Activated effector memory CD4-positive, alpha-beta T cell treated with anti-CD3 and anti-CD28 coated beads, Interleukin-2, amount 50 U/mL, for 16 hours (primary cell): ENCODE data around the gene B3GLCT.

Experiments
- DNase-seq: peaks from one replicate; pipeline ENCODE4 v3.0.0-alpha.2; 2020

The B3GLCT gene

DNA sequence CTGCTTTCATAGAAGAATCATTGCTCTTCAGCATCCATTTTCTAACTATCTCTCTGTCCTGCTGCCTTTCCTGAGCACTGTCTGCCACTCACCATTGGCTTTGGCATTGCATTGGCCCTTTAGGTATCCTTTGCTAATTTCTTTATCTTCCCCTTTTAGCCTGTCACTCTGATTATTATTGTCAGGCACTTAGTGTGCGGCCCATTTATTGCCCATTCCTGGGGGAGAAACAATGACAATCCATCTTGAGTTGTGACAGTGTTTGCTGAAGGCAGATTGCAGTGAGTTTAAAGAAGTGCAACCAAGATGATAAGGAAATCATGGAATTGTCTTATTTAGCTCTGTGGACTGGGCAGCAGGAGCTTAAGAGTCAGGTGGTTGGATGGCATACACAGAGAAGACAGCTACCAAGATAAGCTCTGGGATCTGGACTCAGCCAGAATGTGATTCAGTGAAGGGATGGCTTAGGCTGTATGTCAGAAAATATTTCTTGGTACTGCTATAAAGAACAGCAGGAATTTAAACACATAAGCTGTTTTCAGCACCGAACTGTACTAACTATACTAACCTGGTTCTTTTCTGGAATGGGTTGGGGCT is 25.3 kb downstream of the B3GLCT start:
- no peak for DNase-seq

DNA sequence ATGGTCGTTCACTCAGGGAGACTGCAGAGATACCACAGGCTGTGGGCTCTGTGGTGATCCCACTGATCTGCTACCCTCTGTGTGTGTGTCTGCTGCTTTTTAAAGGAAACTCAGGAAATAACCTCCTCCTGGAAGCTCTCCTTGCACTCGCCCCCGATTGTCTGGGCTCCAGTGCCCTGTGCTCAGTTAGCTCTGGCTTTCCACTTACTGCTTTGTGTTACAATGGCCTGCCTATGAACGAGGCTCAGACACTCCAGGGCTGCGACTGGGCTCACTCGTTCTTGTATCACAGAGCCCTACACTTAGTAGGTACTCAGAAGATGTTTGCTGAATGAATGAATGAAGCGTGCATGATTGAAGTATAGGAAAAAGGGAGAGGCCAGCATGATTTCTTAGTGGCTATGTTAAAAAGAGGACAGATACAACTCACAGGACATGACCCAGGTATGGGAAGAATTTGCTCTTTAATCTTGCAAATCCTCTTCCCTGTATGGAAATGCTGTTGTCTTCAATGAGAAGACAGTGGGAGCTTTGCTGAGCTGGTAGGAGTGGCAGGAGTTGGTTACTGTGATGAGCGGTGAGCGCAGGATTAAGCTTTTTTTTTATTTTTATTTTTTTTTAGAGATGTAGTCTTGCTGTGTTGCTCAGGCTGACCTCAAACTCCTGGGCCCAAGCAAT is 26.4 kb downstream of the B3GLCT start:
- DNase-seq = no peak

DNA sequence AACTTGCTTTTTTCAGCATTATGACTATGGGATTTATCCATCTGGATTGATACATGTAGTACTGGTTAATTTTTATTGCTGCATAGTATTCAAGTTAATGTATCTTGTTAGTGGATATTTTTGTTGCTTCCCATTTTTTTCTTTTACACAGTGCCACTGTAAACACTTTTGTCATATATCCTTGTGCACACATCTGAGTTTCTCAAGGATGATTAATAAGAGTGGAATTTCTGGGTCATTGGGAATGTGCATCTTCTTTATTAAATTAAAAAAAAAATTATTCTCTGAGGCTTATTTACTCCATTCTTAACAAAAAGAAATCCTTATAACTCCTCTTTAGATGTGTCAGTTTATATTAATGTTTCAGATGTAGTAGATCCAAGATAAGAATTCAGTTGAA is 27.3 kb downstream of the B3GLCT start:
- no peak for DNase-seq

DNA sequence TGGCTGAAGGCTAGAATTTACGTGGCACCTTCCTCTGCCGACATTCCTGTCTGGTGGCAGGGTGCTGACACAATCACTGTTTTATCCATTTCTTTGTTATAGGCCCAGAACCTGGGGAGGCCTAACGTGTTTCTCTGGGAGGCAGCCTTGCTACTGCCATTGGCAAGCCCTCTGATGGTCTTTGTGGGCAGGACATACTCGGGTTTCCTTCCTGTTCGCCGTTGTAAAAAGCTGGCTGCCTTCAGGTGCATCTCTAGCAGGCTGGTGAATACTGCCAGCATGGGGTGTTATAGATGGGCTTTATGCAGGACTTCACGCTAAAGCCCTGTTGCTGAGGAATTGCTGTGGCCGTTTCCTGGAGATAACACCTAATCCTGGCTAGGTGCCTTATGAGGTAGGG is 28.1 kb downstream of the B3GLCT start:
- no peak for DNase-seq

DNA sequence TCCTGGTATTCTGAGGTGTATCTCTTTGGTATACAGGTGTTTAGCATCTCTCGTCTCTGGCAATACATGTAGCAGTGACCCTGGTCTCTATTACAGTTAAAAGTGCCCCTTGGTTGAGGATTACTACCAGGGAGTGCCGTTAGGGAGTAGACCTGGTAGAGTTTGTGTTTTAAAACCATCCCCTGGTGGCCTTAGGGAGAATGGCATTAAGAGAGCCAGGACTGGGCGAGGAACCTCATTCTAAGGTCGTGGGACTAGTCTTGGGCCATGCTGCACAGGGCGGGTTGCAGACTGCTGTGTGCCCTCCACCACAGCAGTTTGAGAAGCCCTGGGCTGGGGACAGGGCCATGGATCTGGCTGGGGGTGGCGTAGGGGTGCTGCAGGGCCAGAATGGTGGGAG is 35.0 kb downstream of the B3GLCT start:
- DNase-seq = no peak

DNA sequence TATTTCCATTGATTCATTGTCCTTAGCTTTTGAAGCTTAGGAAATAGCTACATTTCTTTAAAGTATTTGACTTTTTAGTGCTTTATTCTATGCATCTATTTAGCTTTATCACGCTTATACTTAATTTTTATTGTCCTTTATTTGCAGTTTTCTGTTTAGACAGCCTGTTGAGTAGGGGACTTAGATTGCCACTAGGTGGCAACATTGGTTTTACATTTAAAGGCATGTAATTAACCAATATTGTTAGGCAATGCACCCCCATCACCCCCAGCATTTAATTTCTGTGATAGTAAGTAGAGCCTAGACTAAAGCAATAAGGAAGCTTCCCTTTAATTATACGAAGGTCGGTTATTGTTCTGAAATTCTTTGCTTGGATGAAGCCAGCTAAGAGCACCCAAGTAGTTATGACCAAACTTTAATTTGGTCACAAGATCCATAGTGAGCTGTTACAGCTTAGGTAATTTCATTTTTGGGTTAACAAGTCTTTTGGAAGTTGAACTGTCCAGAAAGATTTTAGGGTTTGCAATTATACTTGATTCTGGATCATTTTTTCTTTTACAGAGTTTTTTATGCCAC is 36.5 kb downstream of the B3GLCT start:
- no peak for DNase-seq

DNA sequence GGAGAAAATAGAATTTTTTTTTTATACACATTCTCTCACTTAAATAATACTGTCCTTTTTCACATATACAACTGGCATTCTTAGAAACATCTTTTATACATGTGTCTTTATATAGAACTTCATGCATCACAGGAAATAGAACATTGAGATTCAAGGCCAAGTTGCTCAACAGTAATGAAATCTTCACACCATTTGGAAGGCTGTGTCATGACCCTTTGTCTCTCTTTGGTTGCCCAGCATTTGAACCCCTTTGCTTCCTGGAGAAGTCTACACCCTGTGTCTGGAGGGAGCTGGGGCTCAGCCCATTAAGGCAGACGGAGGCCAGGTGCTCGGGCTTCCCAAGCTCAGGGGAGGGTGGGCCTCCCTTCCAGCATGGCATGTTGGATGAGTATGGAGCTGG is 41.1 kb downstream of the B3GLCT start:
- no peak for DNase-seq

DNA sequence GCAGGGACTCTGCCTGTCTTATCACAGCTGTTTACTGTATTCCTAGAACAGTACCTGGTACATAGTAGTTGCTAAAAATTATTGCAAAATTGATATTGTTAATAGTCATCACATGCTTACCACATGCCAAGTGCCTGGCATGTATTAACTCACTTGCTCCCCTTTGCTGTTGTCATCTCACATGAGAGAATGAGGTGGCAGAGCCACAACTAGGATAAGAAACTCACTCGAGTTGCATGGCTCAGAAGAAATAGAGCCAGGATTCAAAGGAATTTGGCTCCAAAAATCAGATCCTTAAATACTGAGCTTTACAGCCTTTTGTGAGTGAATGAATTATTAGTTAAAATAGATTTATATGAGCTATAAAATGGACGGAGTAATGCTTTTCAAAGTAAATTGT is 42.6 kb downstream of the B3GLCT start:
- no peak for DNase-seq

DNA sequence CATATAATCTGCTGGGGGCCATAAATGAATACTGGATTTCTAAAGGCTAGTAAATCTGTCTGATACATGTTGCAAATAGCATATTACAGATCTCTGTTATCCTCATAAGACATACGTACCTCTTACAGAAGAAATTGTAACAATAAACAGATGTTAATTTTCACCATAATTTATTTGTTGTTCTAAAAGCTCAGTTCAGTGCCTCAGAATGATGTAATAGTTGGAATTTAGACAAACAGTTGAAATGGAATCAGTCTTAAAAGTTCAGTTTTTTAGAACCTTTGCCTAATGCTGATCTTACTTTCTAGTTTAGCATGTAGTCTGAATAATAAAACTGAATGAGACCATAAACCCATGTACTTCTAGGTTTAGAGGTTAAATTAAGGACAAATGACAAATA is 43.1 kb downstream of the B3GLCT start:
- DNase-seq = no peak

DNA sequence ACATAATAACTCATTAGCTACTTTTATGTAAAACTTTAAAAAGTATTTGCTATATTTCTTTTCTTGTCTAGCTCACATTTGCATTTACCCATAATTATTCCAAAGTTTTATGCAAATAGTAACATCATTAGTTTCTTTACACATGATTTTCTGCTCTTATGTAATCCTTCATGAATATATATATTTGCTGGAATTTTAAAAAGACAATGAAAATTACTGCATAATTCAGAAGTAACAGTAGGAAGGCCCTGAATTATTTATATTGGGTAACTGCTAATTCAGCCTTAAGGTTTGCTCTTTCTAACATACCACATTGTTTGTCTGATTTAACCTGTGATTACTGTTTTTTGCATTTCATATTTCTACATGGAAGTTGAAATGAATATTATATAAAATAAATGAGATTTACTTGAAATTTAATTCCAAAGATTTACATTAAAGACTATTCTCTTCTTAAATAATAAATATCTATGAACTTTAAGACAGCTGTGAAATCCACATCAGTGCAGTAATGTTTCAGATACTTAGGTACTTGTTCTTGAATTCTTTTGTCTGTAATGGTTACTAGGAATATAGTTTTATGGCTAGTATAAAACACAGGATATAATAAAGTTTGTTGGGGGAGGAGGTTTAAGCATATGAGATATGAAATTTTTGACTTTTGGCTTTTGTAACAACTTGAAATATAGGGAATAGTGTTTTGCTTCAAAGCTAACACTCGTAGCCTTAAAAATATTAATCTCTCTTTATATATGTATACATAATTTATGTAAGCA is 46.0 kb downstream of the B3GLCT start:
- DNase-seq = no peak

DNA sequence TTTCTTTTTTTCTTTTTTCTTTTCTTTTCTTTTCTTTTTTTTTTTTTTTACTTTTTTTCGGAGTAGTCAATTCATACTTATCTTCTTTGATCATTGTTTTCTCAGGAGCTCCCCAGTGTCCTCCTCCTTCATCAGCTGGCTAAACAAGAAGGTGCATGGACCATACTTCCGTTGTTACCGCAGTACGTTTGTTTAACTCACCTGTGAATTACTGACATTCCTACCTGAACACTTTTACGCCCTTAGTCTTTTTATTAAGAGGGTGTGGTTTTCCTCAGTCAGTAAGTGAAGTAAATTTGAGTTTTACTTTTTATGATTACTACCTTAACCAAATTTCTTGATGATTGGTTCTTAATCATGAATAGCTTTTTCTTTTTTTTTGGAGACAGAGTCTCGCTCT is 47.1 kb downstream of the B3GLCT start:
- DNase-seq = no peak

DNA sequence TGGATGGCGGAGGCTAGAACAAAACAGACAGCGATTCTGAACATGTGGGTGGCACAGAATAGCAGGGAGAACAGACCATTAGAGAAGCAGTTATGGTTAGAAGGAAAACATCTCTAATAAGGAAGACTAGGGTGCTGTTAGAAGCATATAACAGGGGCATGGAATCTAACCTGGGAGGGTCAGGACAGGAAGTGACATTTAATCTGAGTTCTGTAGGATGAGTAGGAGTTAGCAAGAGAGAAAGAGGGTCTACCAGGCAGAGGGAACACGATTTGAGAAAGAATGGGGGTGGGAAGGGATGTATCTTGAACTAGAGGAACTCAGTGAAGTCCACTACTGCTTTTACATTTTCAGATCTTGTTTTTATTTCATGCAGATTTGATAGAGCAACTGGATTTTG is 48.6 kb downstream of the B3GLCT start:
- no peak for DNase-seq

DNA sequence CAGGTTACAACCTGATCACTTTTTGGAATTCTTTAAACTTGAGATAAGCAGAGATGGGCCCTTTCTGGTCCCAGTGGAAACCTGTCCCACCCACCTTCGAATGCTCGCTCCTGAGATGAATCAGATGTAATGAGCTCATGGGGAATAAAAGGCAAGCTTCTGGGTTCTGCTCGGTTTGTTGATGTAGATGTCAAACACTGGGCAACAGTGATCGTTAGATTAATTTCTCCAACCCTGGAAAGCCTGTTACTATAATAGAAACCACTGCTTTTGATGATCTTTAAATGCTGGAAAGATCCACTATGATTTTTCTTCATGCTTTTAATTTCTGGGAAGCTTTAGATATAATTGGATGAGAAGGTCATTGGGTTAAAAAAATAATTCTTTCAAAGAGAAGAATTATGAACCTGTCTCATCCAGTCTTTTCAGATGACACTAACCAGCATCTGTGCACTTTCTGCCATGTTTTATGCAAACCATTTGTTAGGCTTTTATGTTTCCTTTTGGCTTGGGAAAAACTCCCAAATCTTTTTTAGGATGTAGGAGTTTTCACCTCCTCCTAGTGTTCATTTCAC is 49.3 kb downstream of the B3GLCT start:
- no peak for DNase-seq

DNA sequence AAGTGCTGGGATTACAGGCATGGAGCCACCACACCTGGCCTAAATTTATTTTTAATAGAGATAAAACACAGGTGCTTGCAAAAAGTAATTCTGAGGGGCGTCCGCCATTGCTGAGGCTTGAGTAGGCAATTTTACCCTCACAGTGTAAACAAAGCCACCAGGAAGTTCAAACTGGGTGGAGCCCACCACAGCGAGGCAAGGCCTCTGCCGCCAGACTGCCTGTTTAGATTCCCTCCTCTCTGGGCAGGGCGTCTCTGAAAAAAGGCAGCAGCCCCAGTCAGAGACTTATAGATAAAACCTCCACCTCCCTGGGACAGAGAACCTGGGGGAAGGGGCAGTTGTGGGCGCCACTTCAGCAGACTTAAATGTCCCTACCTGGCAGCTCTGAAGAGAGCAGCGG is 50.7 kb downstream of the B3GLCT start:
- DNase-seq = no peak

DNA sequence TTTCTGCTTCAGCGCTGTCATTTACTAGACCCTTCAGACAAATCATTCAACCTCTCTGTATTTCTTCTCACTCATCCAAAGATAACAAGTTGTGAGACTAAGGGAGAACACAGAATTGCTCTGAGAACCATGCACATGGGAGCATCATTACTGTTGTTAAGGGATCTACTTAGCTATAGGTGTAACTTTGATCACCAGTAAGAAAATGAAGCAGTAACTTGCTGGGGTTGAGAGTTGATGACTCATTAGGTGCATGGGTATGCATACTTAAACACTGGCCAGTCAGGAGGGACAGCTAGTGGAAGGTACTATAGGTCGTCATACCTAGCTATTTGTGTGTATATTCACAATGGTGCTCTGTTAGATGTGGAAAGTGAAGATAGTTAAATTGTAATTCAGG is 61.5 kb downstream of the B3GLCT start:
- DNase-seq = no peak

DNA sequence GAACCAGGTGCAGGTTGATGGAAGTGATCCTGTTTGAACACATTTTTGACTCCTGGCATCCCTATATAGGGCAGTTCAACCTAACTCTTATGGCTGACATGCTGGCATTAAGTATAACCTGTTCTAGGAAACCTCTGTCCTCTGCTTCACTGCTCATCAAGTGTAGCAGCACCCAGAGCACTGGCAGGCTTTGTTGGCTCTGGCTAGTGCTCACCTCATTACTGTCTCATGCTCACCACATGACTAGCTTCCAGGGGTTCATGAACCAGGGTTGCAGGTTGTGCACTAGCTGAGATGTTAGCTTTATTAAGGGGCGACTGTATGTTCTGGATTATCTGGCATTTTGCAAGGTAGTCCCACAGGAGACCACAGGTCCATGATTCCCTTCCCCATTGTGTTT is 63.6 kb downstream of the B3GLCT start:
- no peak for DNase-seq

DNA sequence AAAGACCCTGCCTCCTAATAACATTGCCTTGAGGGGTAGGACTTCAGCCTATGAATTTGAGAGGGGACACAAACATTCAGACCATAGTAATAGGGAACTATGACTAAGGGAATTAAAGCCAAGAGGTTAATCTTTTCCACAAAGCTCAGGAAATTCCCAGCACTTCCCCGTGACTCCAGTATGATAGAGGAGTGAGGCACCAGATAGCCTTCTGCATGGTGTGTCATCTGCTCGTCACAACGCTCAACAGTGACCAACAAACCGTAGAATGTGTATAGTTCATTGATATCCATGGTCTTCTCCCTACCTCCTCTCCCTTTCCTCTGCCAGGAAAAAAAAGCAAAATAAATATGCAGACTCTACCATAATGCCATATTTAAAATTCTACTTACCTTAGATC is 64.4 kb downstream of the B3GLCT start:
- no peak for DNase-seq

DNA sequence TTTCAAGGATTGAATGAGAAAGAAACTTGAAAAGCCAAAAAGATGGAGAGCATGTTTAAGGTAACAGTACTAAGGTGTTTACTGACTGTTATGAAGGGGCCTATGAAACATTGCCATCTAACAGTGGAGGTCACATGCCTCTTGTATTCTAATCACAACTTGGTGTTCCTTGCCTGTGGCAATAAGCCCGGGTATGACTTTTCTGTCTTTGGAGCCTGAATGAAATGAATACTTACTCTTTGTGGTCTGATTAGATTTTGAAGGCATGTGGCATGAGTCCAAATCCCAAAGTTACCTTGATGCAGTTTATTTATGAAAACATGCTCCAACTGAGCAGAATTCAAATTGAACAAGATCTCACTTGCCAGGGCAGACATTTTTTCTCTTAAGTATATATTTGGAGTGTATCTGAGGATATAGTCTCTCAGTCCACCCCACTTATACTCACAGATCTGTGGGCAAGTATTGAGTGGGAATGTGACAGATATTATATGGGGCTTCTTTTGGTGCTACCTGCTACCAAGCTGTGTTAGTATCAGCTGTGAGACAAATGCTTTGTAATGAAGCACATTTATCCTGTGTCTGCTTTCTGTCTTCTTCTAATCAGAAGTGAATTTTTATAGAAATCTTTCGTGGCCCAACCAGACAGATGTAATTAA is 67.5 kb downstream of the B3GLCT start:
- DNase-seq = no peak

DNA sequence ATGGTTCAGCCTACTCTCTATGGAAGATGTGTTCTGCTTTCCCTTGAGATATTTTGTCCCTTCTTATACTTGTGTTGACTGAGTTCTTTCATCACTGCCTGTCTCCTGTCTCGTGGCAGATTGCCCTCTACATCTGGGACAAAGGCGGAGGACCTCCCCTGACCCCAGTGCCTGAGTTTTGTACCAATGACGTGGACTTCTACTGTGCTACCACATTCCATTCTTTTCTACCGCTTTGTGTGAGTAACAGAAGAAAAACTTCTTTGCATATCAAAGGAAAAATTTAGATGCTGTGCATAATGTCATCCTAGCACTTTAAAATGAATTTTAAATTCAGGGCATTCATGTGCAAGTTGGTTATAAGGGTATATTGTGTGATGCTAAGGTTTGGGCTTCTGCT is 74.6 kb downstream of the B3GLCT start:
- no peak for DNase-seq

DNA sequence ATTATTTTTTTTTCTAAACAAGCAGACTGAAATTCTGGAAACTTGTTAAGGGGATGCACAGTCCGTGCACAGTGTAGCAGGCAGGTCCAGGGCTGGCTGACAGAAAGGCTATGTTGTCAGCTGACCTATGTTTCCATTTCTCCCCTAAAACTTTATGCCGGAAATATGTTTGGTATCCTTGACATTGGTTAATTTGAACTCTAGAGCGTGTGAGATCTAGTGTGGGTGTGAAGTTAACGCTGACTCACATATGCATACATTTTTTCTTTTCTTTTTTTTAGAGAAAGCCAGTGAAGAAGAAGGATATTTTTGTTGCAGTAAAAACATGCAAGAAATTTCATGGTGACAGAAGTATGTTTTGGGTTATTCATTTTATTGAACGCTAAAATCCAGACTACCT is 76.6 kb downstream of the B3GLCT start:
- DNase-seq = no peak

DNA sequence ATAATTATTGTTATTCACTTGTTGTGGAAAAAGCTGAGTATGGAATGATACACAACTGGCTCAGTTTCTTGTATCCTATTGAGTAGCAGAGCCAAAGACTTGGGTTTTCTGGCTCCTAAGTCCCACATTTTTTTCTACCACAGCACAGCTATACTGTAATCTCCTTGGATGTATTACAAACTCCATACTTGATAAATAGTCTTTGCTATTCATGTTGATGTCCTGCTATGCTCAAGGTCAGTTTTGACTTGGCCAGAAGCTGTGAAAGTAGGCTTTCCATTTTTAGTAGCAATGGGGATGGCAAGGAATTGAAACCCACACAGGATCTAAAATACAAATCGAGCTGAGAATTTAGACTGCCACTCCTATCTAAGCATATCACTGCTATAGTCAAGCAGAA is 79.1 kb downstream of the B3GLCT start:
- DNase-seq = no peak

DNA sequence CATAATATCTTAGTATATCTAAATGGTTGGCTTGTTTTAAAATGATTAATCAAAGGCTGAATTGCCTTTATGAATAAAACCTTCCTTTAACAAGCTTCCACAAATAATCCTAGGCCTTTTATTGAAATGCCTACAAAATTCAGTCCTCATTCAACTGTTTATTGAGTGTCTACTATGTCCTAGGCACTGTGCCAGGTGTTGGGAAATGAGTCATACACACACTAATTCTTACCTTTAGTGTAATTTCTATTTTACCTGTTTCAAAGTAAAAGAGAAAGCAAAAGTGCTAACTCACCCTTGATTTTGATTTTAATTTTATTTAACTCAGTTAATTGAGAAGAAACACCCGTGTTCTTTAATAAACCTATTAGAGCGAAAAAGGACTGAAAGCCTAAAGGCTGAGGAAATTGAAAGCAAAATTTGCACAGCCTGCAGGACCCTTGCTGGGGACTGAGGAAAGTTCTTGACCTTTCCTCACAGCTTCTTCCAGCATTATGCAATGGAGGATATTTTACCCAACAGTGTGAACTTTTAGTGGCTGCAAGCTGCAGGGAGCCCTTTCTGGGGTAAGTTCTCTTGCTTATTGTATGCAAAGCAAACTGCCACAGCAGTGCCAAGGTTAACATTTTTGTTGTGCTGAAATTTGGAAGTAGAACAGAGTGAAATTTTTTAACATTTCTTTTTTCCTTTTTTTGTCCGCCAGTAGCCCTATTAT is 83.1 kb downstream of the B3GLCT start:
- no peak for DNase-seq

DNA sequence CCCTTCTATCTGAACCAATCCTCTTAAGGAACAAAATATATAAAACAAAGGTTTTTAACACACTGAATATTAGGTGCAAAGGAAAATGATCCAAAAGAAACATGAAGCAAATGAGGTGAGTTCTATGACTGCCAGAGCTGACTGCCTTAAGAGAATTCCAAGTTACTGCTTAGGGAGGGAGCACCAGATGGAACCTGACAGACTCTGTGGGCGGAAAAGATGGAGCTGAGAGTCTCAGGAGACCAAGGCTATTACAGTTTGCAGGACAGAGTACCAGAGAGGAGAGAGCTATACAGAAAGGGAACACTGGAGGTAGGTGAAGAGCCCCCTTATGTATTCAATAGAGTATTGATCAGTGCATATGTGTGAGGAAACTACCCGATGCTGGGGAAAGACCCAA is 87.2 kb downstream of the B3GLCT start:
- DNase-seq = no peak
